Mesenchymal stem cell (in vitro differentiated cells and primary cell): ENCODE results near the gene HSPB3.
"Not testable (repeated sequence)": the region's sequence is repeated elsewhere in the genome, so short reads cannot be mapped to it uniquely, and the experiment has no call there.

ENCODE experiments used
- DNase-seq: peaks from one replicate; pipeline ENCODE4 v3.0.0-alpha.2; 2013
- H2AFZ ChIP-seq: one replicate; pipeline ENCODE4 v1.6.1; 2013; ENCODE audit warnings: low read depth, mild to moderate bottlenecking, control low read depth, inconsistent platforms, low read length, moderate library complexity
- H2AK5ac ChIP-seq: 2 replicates; pipeline ENCODE4 v1.6.1; 2013; ENCODE audit warnings: low read length, moderate library complexity, mild to moderate bottlenecking, inconsistent platforms; ENCODE audit not compliant: severe bottlenecking
- H2BK120ac ChIP-seq: one replicate; pipeline ENCODE4 v1.6.1; 2013; ENCODE audit warnings: low read depth, mild to moderate bottlenecking, inconsistent platforms, low read length, moderate library complexity
- H2BK12ac ChIP-seq, 2 experiments: one replicate each; pipeline ENCODE4 v1.6.1; 2013; ENCODE audit warnings: inconsistent platforms in 2 of 2, low read length in 2 of 2, mild to moderate bottlenecking in 2 of 2, moderate library complexity in 2 of 2, control low read depth in 1 of 2
- H2BK15ac ChIP-seq: one replicate; pipeline ENCODE4 v1.6.1; 2013; ENCODE audit warnings: mild to moderate bottlenecking, low read depth, inconsistent platforms; ENCODE audit not compliant: poor library complexity, severe bottlenecking
- H2BK5ac ChIP-seq: 2 replicates; pipeline ENCODE4 v1.6.1; 2013; ENCODE audit warnings: low read depth, mild to moderate bottlenecking, low read length, control low read depth, inconsistent platforms; ENCODE audit not compliant: poor library complexity, severe bottlenecking
- H3K14ac ChIP-seq, 2 experiments: one replicate each; pipeline ENCODE4 v1.6.1; 2013; ENCODE audit warnings: inconsistent platforms in 2 of 2, low read length in 2 of 2, control low read depth in 1 of 2, mild to moderate bottlenecking in 1 of 2, moderate library complexity in 1 of 2
- H3K18ac ChIP-seq, 2 experiments: one replicate each; pipeline ENCODE4 v1.6.1; 2013; ENCODE audit warnings: inconsistent platforms in 2 of 2, low read length in 2 of 2, control low read depth in 1 of 2, low read depth in 1 of 2, mild to moderate bottlenecking in 1 of 2
- H3K23ac ChIP-seq, 2 experiments: one replicate each; pipeline ENCODE4 v1.6.1; 2013; ENCODE audit warnings: inconsistent platforms in 2 of 2, low read length in 2 of 2, mild to moderate bottlenecking in 2 of 2, moderate library complexity in 2 of 2, control low read depth in 1 of 2
- H3K27ac ChIP-seq: 2 replicates; pipeline ENCODE4 v1.5.1; 2013; ENCODE audit warnings: mild to moderate bottlenecking, moderate library complexity, low read length, control low read depth, inconsistent platforms; ENCODE audit not compliant: poor library complexity, severe bottlenecking
- H3K27me3 ChIP-seq, 2 experiments: 2 replicates each; pipeline versions ENCODE4 v1.6.1 to v1.7.0; 2013; ENCODE audit warnings: low read length in 2 of 2, mild to moderate bottlenecking in 2 of 2, moderate library complexity in 2 of 2, control low read depth in 1 of 2, inconsistent platforms in 1 of 2; ENCODE audit not compliant: control insufficient read depth in 1 of 2, insufficient read depth in 1 of 2
- H3K36me3 ChIP-seq, 2 experiments: 2 replicates each; pipeline versions ENCODE4 v1.6.1 to v1.7.0; 2013; ENCODE audit warnings: low read length in 2 of 2, control low read depth in 1 of 2, inconsistent platforms in 1 of 2, low read depth in 1 of 2, mild to moderate bottlenecking in 1 of 2; ENCODE audit not compliant: insufficient read depth in 2 of 2, control insufficient read depth in 1 of 2
- H3K4ac ChIP-seq, 2 experiments: one replicate each; pipeline ENCODE4 v1.6.1; 2013; ENCODE audit warnings: inconsistent platforms in 2 of 2, low read length in 2 of 2, mild to moderate bottlenecking in 2 of 2, moderate library complexity in 2 of 2, control low read depth in 1 of 2, low read depth in 1 of 2
- H3K4me1 ChIP-seq: 2 replicates; pipeline ENCODE4 v1.6.1; 2013; ENCODE audit warnings: low read depth, low read length, control low read depth; ENCODE audit not compliant: control insufficient read depth, insufficient read depth
- H3K4me2 ChIP-seq: 2 replicates; pipeline ENCODE4 v1.6.1; 2013; ENCODE audit warnings: low read length, mild to moderate bottlenecking, inconsistent platforms; ENCODE audit not compliant: poor library complexity, severe bottlenecking
- H3K4me3 ChIP-seq, 2 experiments: 2 replicates each; pipeline versions ENCODE4 v1.5.1 to v1.7.0; 2013; ENCODE audit warnings: low read length in 2 of 2, mild to moderate bottlenecking in 2 of 2, control low read depth in 1 of 2, low read depth in 1 of 2; ENCODE audit not compliant: insufficient read depth in 1 of 2
- H3K79me1 ChIP-seq: replicated peaks from 2 replicates; pipeline ENCODE4 v1.6.1; 2013; ENCODE audit warnings: mild to moderate bottlenecking, control low read depth, low read length, inconsistent platforms; ENCODE audit not compliant: poor library complexity, severe bottlenecking
- H3K9ac ChIP-seq: 2 replicates; pipeline ENCODE4 v1.7.0; 2013; ENCODE audit warnings: mild to moderate bottlenecking, low read length, moderate library complexity
- H3K9me3 ChIP-seq: 2 replicates; pipeline ENCODE4 v1.7.0; 2013; ENCODE audit warnings: mild to moderate bottlenecking, low read length; ENCODE audit not compliant: control insufficient read depth
- H4K8ac ChIP-seq: one replicate; pipeline ENCODE4 v1.6.1; 2013; ENCODE audit warnings: inconsistent platforms, mild to moderate bottlenecking, low read length, moderate library complexity
- H4K91ac ChIP-seq: one replicate; pipeline ENCODE4 v1.6.1; 2013; ENCODE audit warnings: mild to moderate bottlenecking, low read length, inconsistent platforms
- WGBS: methylation state at CpG from one replicate; pipeline ENCODE4 v1.1.7; 2013; ENCODE audit warnings: mixed read lengths; 5-methylcytosine and 5-hydroxymethylcytosine counted together

Gene HSPB3

DNA sequence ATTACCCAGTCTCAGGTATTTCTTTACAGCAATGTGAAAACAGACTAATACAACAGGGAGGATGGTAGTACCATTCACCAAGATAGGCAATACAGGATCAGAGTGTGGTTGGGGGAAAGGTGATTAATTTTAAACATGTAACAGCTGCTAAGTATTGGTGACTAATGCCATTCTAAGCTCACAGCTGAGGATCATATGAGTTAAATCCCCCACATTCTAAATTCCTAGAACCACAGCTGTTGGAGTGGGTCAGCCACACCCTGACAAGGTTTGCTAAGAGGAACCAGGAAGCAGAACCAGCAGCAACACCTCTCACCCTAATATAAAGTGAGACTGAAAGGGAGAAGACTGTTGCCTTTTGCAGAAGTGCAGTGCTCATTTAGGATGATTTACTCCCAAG lies 24.8 kb downstream of the HSPB3 start:
- Histone ChIP-seq H3K4ac (no peak overlapping the region), H2BK15ac (no peak overlapping the region), H2BK120ac (no peak overlapping the region), H2AFZ (no peak overlapping the region), H2BK12ac (no peak overlapping the region), H3K4me2 (no peak overlapping the region), H3K27me3 (peaks cover 7 to 13% of the 10 kb centered on the region in 2 experiments), H2AK5ac (no peak overlapping the region), H4K91ac (no peak overlapping the region), H3K14ac (no peak overlapping the region), H3K23ac (no peak overlapping the region), H2BK5ac (no peak overlapping the region), H3K18ac (no peak overlapping the region), H3K9me3 (no peaks in the 10 kb centered on the region), H3K27ac (no peak overlapping the region), H3K36me3 (no peaks in the 10 kb centered on the region), H3K9ac (no peak overlapping the region), H3K4me1 (no peaks in the 10 kb centered on the region), H4K8ac (no peak overlapping the region), H3K4me3 (no peak overlapping the region), H3K79me1 (no peaks in the 10 kb centered on the region)
- no peak for DNase-seq

- H3K36me3 ChIP-seq, result no peaks in the 10 kb centered on the region
- no peaks in the 10 kb centered on the region for H3K4me1 ChIP-seq
- H2BK5ac ChIP-seq, result no peak overlapping the region
- no peak overlapping the region for H2BK120ac ChIP-seq
- H2AK5ac ChIP-seq, result no peak overlapping the region
- no peak for DNase-seq
- H2BK12ac ChIP-seq, result no peak overlapping the region
- no peaks in the 10 kb centered on the region for H3K79me1 ChIP-seq
- H3K14ac ChIP-seq, result no peak overlapping the region
- H2AFZ ChIP-seq, result no peak overlapping the region
- no peak overlapping the region for H3K4me3 ChIP-seq
- no peak overlapping the region for H4K8ac ChIP-seq
- no peak overlapping the region for H4K91ac ChIP-seq
- WGBS, result 95% methylated on average over 5 of the region's 5 CpGs
- no peak overlapping the region for H3K27ac ChIP-seq
- H3K27me3 ChIP-seq, result peaks cover 5 to 11% of the 10 kb centered on the region in 2 experiments
- H3K18ac ChIP-seq, result no peak overlapping the region
- H3K4ac ChIP-seq, result no peak overlapping the region
- no peak overlapping the region for H3K23ac ChIP-seq
- H2BK15ac ChIP-seq, result no peak overlapping the region
- no peaks in the 10 kb centered on the region for H3K9me3 ChIP-seq
- no peak overlapping the region for H3K4me2 ChIP-seq
- no peak overlapping the region for H3K9ac ChIP-seq
These were observed 28.9 kb downstream of the HSPB3 start for GRCh38 chr5:54484219-54484894.

DNA sequence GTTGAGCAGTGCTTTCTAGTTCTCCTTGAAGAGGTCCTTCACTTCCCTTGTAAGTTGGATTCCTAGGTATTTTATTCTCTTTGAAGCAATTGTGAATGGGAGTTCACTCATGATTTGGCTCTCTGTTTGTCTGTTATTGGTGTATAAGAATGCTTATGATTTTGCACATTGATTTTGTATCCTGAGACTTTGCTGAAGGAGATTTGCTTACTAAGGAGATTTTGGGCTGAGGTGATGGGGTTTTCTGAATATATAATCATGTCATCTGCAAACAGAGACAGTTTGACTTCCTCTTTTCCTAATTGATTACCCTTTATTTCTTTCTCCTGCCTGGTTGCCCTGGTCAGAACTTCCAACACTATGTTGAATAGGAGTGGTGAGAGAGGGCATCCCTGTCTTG lies 30.2 kb downstream of the HSPB3 start:
- not testable (repeated sequence) for H3K14ac ChIP-seq, H3K27me3 ChIP-seq, H3K9me3 ChIP-seq, H3K4me2 ChIP-seq, H3K23ac ChIP-seq, H3K18ac ChIP-seq, DNase-seq, H3K36me3 ChIP-seq, H2BK12ac ChIP-seq, H3K4ac ChIP-seq, H3K9ac ChIP-seq, H3K4me3 ChIP-seq, H3K79me1 ChIP-seq, H4K8ac ChIP-seq, H3K27ac ChIP-seq, H2BK15ac ChIP-seq, H3K4me1 ChIP-seq, H2AFZ ChIP-seq, H4K91ac ChIP-seq, H2AK5ac ChIP-seq, H2BK120ac ChIP-seq, H2BK5ac ChIP-seq

DNA sequence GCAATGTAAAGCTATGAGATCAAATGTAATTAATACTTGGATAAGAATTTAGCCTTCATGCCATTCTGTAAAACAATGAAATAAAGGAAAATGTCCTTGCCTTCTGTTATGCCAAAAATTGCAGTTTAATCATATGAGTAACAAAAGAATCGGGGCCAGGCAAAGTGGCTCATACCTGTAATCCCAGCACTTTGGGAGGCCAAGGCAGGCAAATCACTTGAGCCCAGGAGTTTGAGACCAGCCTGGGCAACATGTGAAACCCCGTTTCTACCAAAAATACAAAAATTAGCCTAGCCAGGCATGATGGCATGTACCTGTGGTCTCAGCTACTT lies 34.1 kb downstream of the HSPB3 start:
- H4K8ac ChIP-seq, DNase-seq, H3K4me1 ChIP-seq, H3K9me3 ChIP-seq, H2BK12ac ChIP-seq, H2AK5ac ChIP-seq, H2AFZ ChIP-seq, H3K23ac ChIP-seq, H3K79me1 ChIP-seq, H3K4me3 ChIP-seq, H3K36me3 ChIP-seq, H2BK120ac ChIP-seq, H3K18ac ChIP-seq, H3K4me2 ChIP-seq, H3K9ac ChIP-seq, H2BK5ac ChIP-seq, H2BK15ac ChIP-seq, H3K14ac ChIP-seq, H4K91ac ChIP-seq, H3K4ac ChIP-seq, H3K27ac ChIP-seq: not testable (repeated sequence)
- peaks cover 0 to 19% of the 10 kb centered on the region in 2 experiments for H3K27me3 ChIP-seq
- WGBS, result 48% methylated on average over 1 of the region's 2 CpGs
